CD8-positive, alpha-beta memory T cell (primary cell): ENCODE measurements around the gene GRAP2. TPM values are rescaled to one million over a fixed set of nuclear protein-coding genes. Genes with fewer than 3 reads are reported as not detected.
"Not testable (repeated sequence)": the region's sequence is repeated elsewhere in the genome, so short reads cannot be mapped to it uniquely, and the experiment has no call there.

Source experiments
- CTCF ChIA-PET: fragments of 350-600 bp; sonication (Branson Sonifier 250); formaldehyde crosslinking; loops from one replicate; lab custom pipeline; 2021; ENCODE audit warnings: antibody characterized with exemption; lab: Charles Lee
- POLR2A ChIA-PET: fragments of 350-600 bp; sonication (Branson Sonifier 250); formaldehyde crosslinking; loops from one replicate; lab custom pipeline; 2021; ENCODE audit warnings: antibody characterized with exemption; lab: Charles Lee
- DNase-seq, 5 donors: peaks; one replicate each; pipeline versions ENCODE4 v3.0.0 to v3.0.0-alpha.2; 2020 to 2022; ENCODE audit warnings: mixed read lengths in 1 of 5
- H3K27ac ChIP-seq: one replicate; pipeline ENCODE4 v1.7.0; 2013; ENCODE audit warnings: low read depth, mild to moderate bottlenecking, low read length, moderate library complexity
- H3K27me3 ChIP-seq: 2 replicates; pipeline ENCODE4 v1.7.0; 2013; ENCODE audit warnings: low read length, mild to moderate bottlenecking; ENCODE audit not compliant: insufficient read depth, poor library complexity, severe bottlenecking
- H3K36me3 ChIP-seq: 2 replicates; pipeline ENCODE4 v1.7.0; 2013; ENCODE audit warnings: mild to moderate bottlenecking, low read length, moderate library complexity; ENCODE audit not compliant: insufficient read depth
- H3K4me1 ChIP-seq: 2 replicates; pipeline ENCODE4 v1.7.0; 2013; ENCODE audit warnings: mild to moderate bottlenecking, low read length, moderate library complexity; ENCODE audit not compliant: insufficient read depth
- H3K4me3 ChIP-seq: 2 replicates; pipeline ENCODE4 v1.7.0; 2013; ENCODE audit warnings: mild to moderate bottlenecking, low read length
- H3K9me3 ChIP-seq: 2 replicates; pipeline ENCODE4 v1.7.0; 2013; ENCODE audit warnings: mild to moderate bottlenecking, low read length
- H3K27ac Mint-ChIP-seq, 8 donors: one replicate each; pipeline ENCODE4 v1.8.0; 2020 to 2021; ENCODE audit warnings: mixed read lengths in 8 of 8, mild to moderate bottlenecking in 6 of 8, inconsistent platforms in 3 of 8, moderate library complexity in 3 of 8
- H3K27me3 Mint-ChIP-seq, 2 donors: one replicate each; pipeline ENCODE4 v1.8.0; 2020 to 2021; ENCODE audit warnings: mixed read lengths in 2 of 2, mild to moderate bottlenecking in 1 of 2, moderate library complexity in 1 of 2
- H3K36me3 Mint-ChIP-seq, 3 donors: one replicate each; pipeline ENCODE4 v1.8.0; 2020 to 2021; ENCODE audit warnings: mixed read lengths in 3 of 3, inconsistent platforms in 1 of 3, mild to moderate bottlenecking in 1 of 3
- H3K4me1 Mint-ChIP-seq, 3 donors: one replicate each; pipeline ENCODE4 v1.8.0; 2020 to 2021; ENCODE audit warnings: mixed read lengths in 3 of 3, inconsistent platforms in 1 of 3, mild to moderate bottlenecking in 1 of 3
- H3K4me3 Mint-ChIP-seq, 7 donors: one replicate each; pipeline ENCODE4 v1.8.0; 2020 to 2021; ENCODE audit warnings: mixed read lengths in 7 of 7, mild to moderate bottlenecking in 6 of 7, moderate library complexity in 4 of 7, inconsistent platforms in 2 of 7
- H3K9me3 Mint-ChIP-seq, 5 donors: one replicate each; pipeline ENCODE4 v1.8.0; 2020 to 2022; ENCODE audit warnings: mixed read lengths in 5 of 5, mild to moderate bottlenecking in 3 of 5, moderate library complexity in 2 of 5, inconsistent platforms in 1 of 5
- polyA plus RNA-seq: library from polyadenylated mRNA; unstranded; fragments of 300-500 nt; fragmentation: Illumina TruSeq; gene quantifications from one replicate; pipeline ENCODE4 v1.2.3, GENCODE V29; 2021
- total RNA-seq, 2 experiments: library from RNA; stranded (reverse); gene quantifications; one replicate each; pipeline ENCODE4 v1.2.3, GENCODE V29; 2021

GRAP2 gene
- total and polyA plus RNA-seq, 3 experiments from 2014 or later: 41.8 to 103 (median 53.2) TPM

DNA sequence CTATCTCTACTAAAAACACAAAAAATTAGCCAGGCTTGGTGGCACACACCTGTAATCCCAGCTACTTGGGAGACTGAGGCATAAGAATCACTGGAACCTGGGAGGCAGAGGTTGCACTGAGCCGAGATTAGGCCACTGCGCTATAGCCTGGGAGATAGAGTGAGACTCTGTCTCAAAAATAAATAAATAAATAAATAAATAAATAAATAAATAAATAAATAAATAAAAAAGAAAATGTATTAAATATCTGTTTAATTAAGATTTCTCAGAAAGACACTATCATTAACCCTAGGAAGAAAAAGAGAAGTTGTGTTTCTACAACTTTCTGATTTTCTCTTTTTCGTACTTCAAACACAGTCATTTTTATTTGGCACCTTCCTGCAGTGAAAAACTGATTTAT, 11.0 kb upstream of the GRAP2 start:
- H3K36me3 Mint-ChIP-seq, H3K27me3 ChIP-seq, H3K9me3 Mint-ChIP-seq, H3K9me3 ChIP-seq, H3K27me3 Mint-ChIP-seq, H3K4me3 Mint-ChIP-seq, H3K4me1 ChIP-seq, DNase-seq, H3K27ac Mint-ChIP-seq, H3K36me3 ChIP-seq, POLR2A ChIA-PET, CTCF ChIA-PET, H3K4me3 ChIP-seq, H3K27ac ChIP-seq: not testable (repeated sequence)
- H3K4me1 Mint-ChIP-seq: peaks cover 8 to 15% (median 10%) of the 10 kb centered on the region in 3 donors

DNA sequence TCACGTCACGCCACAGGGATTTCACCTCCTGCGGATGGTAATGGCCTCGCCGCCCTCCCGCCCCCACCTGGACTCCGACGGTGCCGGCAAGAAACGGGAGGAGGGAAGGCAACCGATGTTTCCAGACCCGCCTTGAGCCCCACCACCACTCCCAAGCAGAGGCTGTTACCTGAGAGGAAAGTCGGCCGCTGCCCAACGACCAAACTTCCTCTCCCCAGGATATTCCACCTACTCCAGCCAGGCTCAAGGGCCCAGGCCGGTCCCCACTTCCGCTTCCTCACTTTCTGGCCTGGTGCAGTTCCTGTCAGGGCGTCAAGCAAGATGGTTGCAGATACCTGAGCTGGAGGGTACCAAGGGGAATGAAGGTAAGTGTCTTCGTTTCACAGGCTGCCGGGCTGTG, 7.4 kb upstream of the GRAP2 start, which contains the start of gene ENTHD1:
ENTHD1 (minus strand) TSS at position 235 of the 400 bp plus-strand sequence. CDS start 6,012 bp downstream, outside the sequence.
- Mint-ChIP-seq H3K4me3 (no peak within 1 kb of the TSS), H3K27ac (peak within 1 kb of the TSS in 1 of 8 donors; percentile 27), H3K36me3 (no peaks in the 10 kb centered on the region), H3K9me3 (no peaks in the 10 kb centered on the region), H3K4me1 (peaks cover 8 to 15% (median 10%) of the 10 kb centered on the region in 3 donors), H3K27me3 (no peaks in the 10 kb centered on the region)
- Histone ChIP-seq H3K4me1 (peaks cover 21% of the 10 kb centered on the region), H3K4me3 (no peak within 1 kb of the TSS), H3K27me3 (no peaks in the 10 kb centered on the region), H3K9me3 (no peaks in the 10 kb centered on the region), H3K27ac (no peak within 1 kb of the TSS), H3K36me3 (no peaks in the 10 kb centered on the region)
- POLR2A ChIA-PET: no interaction called here
- CTCF ChIA-PET: interaction anchor here (1.2 to 7.4 kb wide), 2 partner anchors 131 to 455 kb away, joined by 3 to 54 read pairs; no protein-coding TSS in a partner anchor
- no peak for DNase-seq

DNA sequence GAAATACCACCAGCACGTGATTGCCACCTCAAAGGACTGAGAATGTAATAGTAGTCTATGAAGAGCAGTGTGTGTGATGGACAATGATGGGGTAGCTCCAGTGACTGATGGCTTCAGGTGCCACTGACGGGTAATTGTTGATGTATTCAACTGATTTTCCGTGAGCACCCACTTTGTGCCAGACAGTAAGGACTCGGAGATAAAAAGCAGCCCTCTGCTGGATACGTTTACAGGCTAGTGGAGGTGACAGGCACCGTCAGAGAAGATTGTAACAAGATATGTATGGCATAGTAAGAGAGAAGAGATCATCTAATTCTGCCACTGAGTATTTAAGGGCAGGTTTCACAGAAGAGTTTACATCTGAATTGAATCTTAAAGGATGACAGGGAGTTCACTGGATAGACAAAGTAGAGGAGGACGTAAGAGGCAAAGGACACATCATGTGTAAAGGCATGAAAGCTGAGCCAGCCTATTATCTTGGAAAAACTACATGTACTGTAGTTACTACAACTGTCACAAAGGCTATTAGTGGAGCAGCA, 6.3 kb upstream of the GRAP2 start:
- H3K36me3 Mint-ChIP-seq: no peaks in the 10 kb centered on the region
- CTCF ChIA-PET: interaction anchor here (2.4 to 7.4 kb wide), 3 partner anchors 38 to 129 kb away, joined by 6 to 54 read pairs (median 13); no protein-coding TSS in a partner anchor
- H3K27me3 Mint-ChIP-seq: no peaks in the 10 kb centered on the region
- H3K36me3 ChIP-seq: no peaks in the 10 kb centered on the region
- no peak overlapping the region for H3K4me3 ChIP-seq
- no peaks in the 10 kb centered on the region for H3K9me3 Mint-ChIP-seq
- no peak overlapping the region for H3K27ac ChIP-seq
- no peak for DNase-seq
- H3K4me1 ChIP-seq: peaks cover 32% of the 10 kb centered on the region
- no peaks in the 10 kb centered on the region for H3K9me3 ChIP-seq
- no peaks in the 10 kb centered on the region for H3K27me3 ChIP-seq
- POLR2A ChIA-PET: interaction anchor here (0.7 kb wide), 1 partner anchor 37 kb away, joined by 8 read pairs; no protein-coding TSS in a partner anchor
- H3K4me3 Mint-ChIP-seq: no peak overlapping the region
- H3K27ac Mint-ChIP-seq: peak overlapping the region in 1 of 8 donors; percentile 27
- H3K4me1 Mint-ChIP-seq: peaks cover 17 to 24% (median 17%) of the 10 kb centered on the region in 3 donors

DNA sequence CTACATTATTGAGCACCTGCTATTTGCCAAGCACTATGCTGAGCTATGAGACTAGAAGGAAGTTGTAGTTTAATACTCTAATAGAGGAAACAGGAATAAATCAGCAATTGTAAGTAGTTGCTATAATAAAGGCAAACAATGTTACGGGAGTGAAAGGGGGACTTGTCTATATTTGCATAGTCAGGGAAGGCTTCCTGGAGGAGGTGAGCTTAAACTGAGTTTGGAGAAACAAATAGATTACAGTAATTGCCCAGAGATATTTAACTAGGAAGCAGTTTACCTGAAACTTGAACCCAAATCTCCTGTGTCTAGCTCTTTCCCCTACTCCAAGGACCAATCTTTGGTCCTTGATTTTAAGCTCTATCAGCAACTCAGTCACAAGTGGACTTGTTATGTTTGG, 5.2 kb upstream of the GRAP2 start:
- ChIA-PET CTCF (interaction anchor here (1.2 to 7.4 kb wide), 7 partner anchors 27 to 360 kb away, joined by 3 to 54 read pairs (median 6); no protein-coding TSS in a partner anchor), POLR2A (interaction anchor here (0.5 kb wide), 1 partner anchor 47 kb away, joined by 5 read pairs; no protein-coding TSS in a partner anchor)
- H3K27me3 Mint-ChIP-seq: no peaks in the 10 kb centered on the region
- no peaks in the 10 kb centered on the region for H3K36me3 ChIP-seq
- H3K36me3 Mint-ChIP-seq: no peaks in the 10 kb centered on the region
- no peak overlapping the region for H3K4me3 Mint-ChIP-seq
- H3K4me3 ChIP-seq: no peak overlapping the region
- H3K4me1 ChIP-seq: peaks cover 43% of the 10 kb centered on the region
- H3K27me3 ChIP-seq: no peaks in the 10 kb centered on the region
- H3K27ac ChIP-seq: no peak overlapping the region
- peaks cover 24 to 33% (median 27%) of the 10 kb centered on the region in 3 donors for H3K4me1 Mint-ChIP-seq
- H3K27ac Mint-ChIP-seq: no peak overlapping the region
- H3K9me3 ChIP-seq: no peaks in the 10 kb centered on the region
- H3K9me3 Mint-ChIP-seq: no peaks in the 10 kb centered on the region
- no peak for DNase-seq

DNA sequence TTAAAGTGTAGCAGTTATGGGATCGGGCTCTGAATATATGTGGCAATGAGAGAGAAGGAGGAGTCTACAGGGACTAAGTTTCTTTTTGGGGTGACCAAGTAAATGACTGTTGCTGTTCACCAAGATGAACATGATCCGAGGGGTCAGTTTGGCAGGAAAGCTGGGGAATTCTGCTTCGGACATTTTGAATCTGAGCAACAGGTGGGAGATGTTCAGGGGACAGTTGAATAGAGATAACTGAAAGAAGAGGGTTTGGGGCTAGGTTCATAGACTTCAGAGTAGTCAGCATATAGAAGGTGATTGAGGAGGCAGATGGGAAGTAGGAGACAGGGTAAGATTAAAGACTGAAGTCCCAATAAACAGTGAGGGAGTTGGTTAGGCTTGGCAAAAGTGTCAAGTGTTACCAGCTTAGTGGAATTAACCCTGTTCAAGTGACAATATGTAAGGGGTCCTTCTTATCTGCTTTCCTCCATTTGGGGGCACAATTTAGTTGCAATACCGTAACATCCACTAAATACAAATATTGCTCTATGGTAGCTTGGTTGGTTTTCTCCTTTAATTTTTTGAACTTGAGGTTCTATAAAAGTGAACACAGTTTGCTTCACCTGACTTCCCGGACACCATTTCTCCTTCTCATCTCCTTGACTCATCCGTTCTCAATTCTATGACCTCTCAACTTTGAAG, 4.4 kb upstream of the GRAP2 start:
- ChIA-PET CTCF (interaction anchor here (1.0 to 7.4 kb wide), 17 partner anchors 9 to 452 kb away, joined by 3 to 54 read pairs (median 4); partner anchors contain the start of genes ADSL and TMA7B), POLR2A (interaction anchor here (0.5 to 1.2 kb wide), 2 partner anchors 9 to 568 kb away, joined by 6 read pairs; no protein-coding TSS in a partner anchor)

DNA sequence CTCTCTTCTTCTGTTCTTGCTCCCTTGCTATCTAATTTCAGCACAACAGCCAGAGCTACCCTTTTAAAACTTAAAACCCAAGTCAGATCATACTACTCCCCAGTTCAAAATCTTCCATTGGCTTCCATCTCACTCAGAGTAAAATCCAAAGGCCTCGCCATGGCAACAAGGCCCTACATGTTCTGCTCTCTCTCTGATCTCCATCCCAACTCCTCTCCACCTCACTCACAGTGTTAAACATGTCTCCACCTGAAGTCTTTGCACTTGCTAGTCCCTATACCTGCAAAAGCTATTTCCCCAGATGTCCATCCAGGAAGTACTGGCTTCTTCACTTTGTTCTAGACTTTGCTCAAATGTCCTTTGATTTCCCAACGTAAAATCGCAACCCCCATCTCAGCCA, 3.0 kb upstream of the GRAP2 start:
- H3K36me3 ChIP-seq: no peaks in the 10 kb centered on the region
- H3K27ac ChIP-seq: no peak overlapping the region
- Mint-ChIP-seq H3K4me3 (no peak overlapping the region), H3K36me3 (peaks cover 1 to 20% (median 10%) of the 10 kb centered on the region in 3 donors), H3K4me1 (peaks cover 17 to 21% (median 20%) of the 10 kb centered on the region in 3 donors), H3K27me3 (no peaks in the 10 kb centered on the region), H3K9me3 (no peaks in the 10 kb centered on the region), H3K27ac (no peak overlapping the region)
- ChIA-PET CTCF (interaction anchor here (1.4 to 7.4 kb wide), 4 partner anchors 35 to 126 kb away, joined by 3 to 54 read pairs (median 9); partner anchors contain the start of gene TMA7B), POLR2A (interaction anchor here (0.9 kb wide), 1 partner anchor 14 kb away, joined by 3 read pairs; no protein-coding TSS in a partner anchor)
- no peaks in the 10 kb centered on the region for H3K9me3 ChIP-seq
- peaks cover 34% of the 10 kb centered on the region for H3K4me1 ChIP-seq
- H3K27me3 ChIP-seq: no peaks in the 10 kb centered on the region
- DNase-seq: no peak
- no peak overlapping the region for H3K4me3 ChIP-seq

More for the DNA sequence above, 4.4 kb upstream of the GRAP2 start:
- H3K9me3 ChIP-seq: no peaks in the 10 kb centered on the region
- peak in 1 of 5 donors; percentile 53 for DNase-seq
- H3K27me3 ChIP-seq: no peaks in the 10 kb centered on the region
- no peaks in the 10 kb centered on the region for H3K36me3 ChIP-seq
- Mint-ChIP-seq H3K27me3 (no peaks in the 10 kb centered on the region), H3K27ac (no peak overlapping the region), H3K4me1 (peaks cover 25 to 32% (median 28%) of the 10 kb centered on the region in 3 donors), H3K9me3 (no peaks in the 10 kb centered on the region), H3K4me3 (no peak overlapping the region), H3K36me3 (peaks cover 0 to 8% (median under 1%) of the 10 kb centered on the region in 3 donors)
- peaks cover 43% of the 10 kb centered on the region for H3K4me1 ChIP-seq
- no peak overlapping the region for H3K4me3 ChIP-seq
- H3K27ac ChIP-seq: no peak overlapping the region

DNA sequence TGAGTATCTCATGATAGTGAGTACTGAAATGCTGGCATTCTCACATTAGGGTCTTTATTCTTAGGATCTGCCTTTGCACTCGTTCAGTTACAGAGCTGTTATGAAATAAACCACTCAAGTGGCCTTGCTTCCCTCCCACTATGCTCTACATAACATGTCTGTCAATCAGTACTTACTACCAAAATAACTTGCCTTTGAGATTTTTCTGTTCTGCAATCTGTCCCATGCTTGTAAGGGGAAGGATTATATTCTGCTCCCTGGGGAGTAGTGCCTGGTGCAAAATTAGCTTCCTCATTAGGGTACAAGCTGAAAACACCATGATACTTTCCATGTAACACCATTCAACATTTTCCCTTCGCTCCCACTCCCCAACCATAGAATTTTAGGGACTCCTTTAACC, 1.9 kb upstream of the GRAP2 start:
- no peak overlapping the region for H3K27ac ChIP-seq
- Mint-ChIP-seq H3K9me3 (no peaks in the 10 kb centered on the region), H3K4me3 (peak overlapping the region in 5 of 7 donors; percentile 4 to 40 (median 29)), H3K27me3 (no peaks in the 10 kb centered on the region), H3K27ac (peak overlapping the region; percentile 79 to 99 (median 84)), H3K36me3 (peaks cover 1 to 29% (median 10%) of the 10 kb centered on the region in 3 donors), H3K4me1 (peaks cover 17 to 21% (median 20%) of the 10 kb centered on the region in 3 donors)
- H3K4me1 ChIP-seq: peaks cover 34% of the 10 kb centered on the region
- no peaks in the 10 kb centered on the region for H3K27me3 ChIP-seq
- CTCF ChIA-PET: interaction anchor here (0.8 to 2.2 kb wide), 5 partner anchors 9 to 125 kb away, joined by 3 to 10 read pairs (median 5); no protein-coding TSS in a partner anchor
- H3K9me3 ChIP-seq: no peaks in the 10 kb centered on the region
- POLR2A ChIA-PET: interaction anchor here (0.9 to 2.2 kb wide), 4 partner anchors 10 to 39 kb away, joined by 3 to 8 read pairs (median 3); no protein-coding TSS in a partner anchor
- H3K4me3 ChIP-seq: no peak overlapping the region
- H3K36me3 ChIP-seq: no peaks in the 10 kb centered on the region
- DNase-seq: no peak
